Measurements from ENCODE around the gene NEFH. TPM values are rescaled to one million over a fixed set of nuclear protein-coding genes. Genes with fewer than 3 reads are reported as not detected.

Gene NEFH
- total RNA-seq, 1 experiment from 2014 or later = not detected

DNA sequence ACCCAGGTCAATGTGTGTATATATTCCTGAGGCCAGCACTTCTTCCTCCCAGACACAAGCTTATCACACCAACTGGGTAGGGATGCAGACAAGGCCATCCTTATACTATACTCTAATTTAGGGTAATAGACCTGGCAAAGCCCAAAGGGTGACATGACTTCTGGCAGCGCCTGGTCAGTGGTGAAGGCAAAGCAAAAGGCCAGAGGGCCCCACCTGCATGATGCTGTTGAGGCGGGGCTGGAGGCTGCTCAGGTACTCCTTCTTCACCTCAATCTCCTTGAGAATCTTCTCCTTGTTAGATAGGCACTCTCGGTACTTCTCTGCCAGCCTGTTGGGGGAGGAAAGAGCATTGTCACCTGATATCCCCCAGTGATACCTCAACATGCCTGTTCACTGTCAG is 56.4 kb downstream of the NEFH start:
- no peak overlapping the region for H3K27ac ChIP-seq (ENCODE audit: low read depth, low read length)
- no peak overlapping the region for H3K4me2 ChIP-seq (ENCODE audit: low read length)
- TF ChIP-seq ZFX (IDR thresholded peaks at IDR 0.05) (no peak), FOSL1 (IDR thresholded peaks at IDR 0.05; ENCODE audit: low read depth) (no peak), ELF1 (IDR thresholded peaks at IDR 0.05; ENCODE audit: borderline replicate concordance, low read depth) (no peak), SP1 (IDR thresholded peaks at IDR 0.05; ENCODE audit: low read depth) (no peak), EZH2phosphoT487 (IDR thresholded peaks at IDR 0.05; ENCODE audit: borderline replicate concordance) (no peak), POLR2AphosphoS5 (IDR thresholded peaks at IDR 0.05; ENCODE audit: low read depth, low read length) (no peak), SRF (IDR thresholded peaks at IDR 0.05; ENCODE audit: low read depth) (no peak), CEBPB (IDR thresholded peaks at IDR 0.05; ENCODE audit: low read depth) (no peak), RAD21 (IDR thresholded peaks at IDR 0.05; ENCODE audit: low read depth) (no peak), YY1 (IDR thresholded peaks at IDR 0.05; ENCODE audit: extremely low read depth, insufficient replicate concordance, low read depth, low read length) (no peak)
- TF ChIP-seq, protein P1, sequence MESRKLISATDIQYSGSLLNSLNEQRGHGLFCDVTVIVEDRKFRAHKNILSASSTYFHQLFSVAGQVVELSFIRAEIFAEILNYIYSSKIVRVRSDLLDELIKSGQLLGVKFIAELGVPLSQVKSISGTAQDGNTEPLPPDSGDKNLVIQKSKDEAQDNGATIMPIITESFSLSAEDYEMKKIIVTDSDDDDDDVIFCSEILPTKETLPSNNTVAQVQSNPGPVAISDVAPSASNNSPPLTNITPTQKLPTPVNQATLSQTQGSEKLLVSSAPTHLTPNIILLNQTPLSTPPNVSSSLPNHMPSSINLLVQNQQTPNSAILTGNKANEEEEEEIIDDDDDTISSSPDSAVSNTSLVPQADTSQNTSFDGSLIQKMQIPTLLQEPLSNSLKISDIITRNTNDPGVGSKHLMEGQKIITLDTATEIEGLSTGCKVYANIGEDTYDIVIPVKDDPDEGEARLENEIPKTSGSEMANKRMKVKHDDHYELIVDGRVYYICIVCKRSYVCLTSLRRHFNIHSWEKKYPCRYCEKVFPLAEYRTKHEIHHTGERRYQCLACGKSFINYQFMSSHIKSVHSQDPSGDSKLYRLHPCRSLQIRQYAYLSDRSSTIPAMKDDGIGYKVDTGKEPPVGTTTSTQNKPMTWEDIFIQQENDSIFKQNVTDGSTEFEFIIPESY (IDR thresholded peaks at IDR 0.05; ENCODE audit: extremely low read depth, insufficient replicate concordance, low read length) = no peak
- TF ChIP-seq, protein P2, sequence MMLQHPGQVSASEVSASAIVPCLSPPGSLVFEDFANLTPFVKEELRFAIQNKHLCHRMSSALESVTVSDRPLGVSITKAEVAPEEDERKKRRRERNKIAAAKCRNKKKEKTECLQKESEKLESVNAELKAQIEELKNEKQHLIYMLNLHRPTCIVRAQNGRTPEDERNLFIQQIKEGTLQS (IDR thresholded peaks at IDR 0.05) = no peak
- TF ChIP-seq, protein P3, sequence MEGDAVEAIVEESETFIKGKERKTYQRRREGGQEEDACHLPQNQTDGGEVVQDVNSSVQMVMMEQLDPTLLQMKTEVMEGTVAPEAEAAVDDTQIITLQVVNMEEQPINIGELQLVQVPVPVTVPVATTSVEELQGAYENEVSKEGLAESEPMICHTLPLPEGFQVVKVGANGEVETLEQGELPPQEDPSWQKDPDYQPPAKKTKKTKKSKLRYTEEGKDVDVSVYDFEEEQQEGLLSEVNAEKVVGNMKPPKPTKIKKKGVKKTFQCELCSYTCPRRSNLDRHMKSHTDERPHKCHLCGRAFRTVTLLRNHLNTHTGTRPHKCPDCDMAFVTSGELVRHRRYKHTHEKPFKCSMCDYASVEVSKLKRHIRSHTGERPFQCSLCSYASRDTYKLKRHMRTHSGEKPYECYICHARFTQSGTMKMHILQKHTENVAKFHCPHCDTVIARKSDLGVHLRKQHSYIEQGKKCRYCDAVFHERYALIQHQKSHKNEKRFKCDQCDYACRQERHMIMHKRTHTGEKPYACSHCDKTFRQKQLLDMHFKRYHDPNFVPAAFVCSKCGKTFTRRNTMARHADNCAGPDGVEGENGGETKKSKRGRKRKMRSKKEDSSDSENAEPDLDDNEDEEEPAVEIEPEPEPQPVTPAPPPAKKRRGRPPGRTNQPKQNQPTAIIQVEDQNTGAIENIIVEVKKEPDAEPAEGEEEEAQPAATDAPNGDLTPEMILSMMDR (IDR thresholded peaks at IDR 0.05 in 2 of 3, conservative IDR thresholded peaks at IDR 0.05 in 1 of 3; ENCODE audit: borderline replicate concordance in 1 of 3, insufficient read depth in 1 of 3, low read depth in 2 of 3, low read length in 2 of 3) = no peak
- no peaks in the 10 kb centered on the region for H3K27me3 ChIP-seq (ENCODE audit: insufficient read depth, low read length)
- no peak overlapping the region for H2AFZ ChIP-seq (ENCODE audit: low read depth, low read length, poor library complexity, severe bottlenecking)
- H3K4me1 ChIP-seq (ENCODE audit: control insufficient read depth in 1 of 2, insufficient read depth in 2 of 2, low read length in 2 of 2) = no peaks in the 10 kb centered on the region
- intact Hi-C loops (cut with micrococcal nuclease) = no loop called here
- no peaks in the 10 kb centered on the region for H3K9me2 ChIP-seq (ENCODE audit: insufficient read depth)
- peaks cover 54 to 55% of the 10 kb centered on the region in 2 experiments for H3K36me3 ChIP-seq (ENCODE audit: control insufficient read depth in 1 of 2, insufficient read depth in 2 of 2, low read length in 2 of 2)
- H3K9me3 ChIP-seq (ENCODE audit: control insufficient read depth in 1 of 2, insufficient read depth in 1 of 2, low read depth in 1 of 2, low read length in 2 of 2) = no peaks in the 10 kb centered on the region
- ATAC-seq (no peak), DNase-seq (ENCODE audit: low read depth, low spot score) (no peak)
- H3K79me2 ChIP-seq (ENCODE audit: insufficient read depth, low read length) = no peaks in the 10 kb centered on the region
- ChIA-PET CTCF (no interaction called here), POLR2A (no interaction called here), RAD21 (ENCODE audit: low non-redundant PET in 1 of 2, low total read pairs in 2 of 2, uncharacterized antibody in 2 of 2, unreplicated experiment in 2 of 2) (no interaction called here)
- H3K9ac ChIP-seq (ENCODE audit: low read length) = no peak overlapping the region
- no peaks in the 10 kb centered on the region for H4K20me1 ChIP-seq (ENCODE audit: insufficient read depth)
- H3K4me3 ChIP-seq (replicated peaks in 1 of 2; ENCODE audit: low read depth in 1 of 2, low read length in 2 of 2) = no peak overlapping the region
- BruUV-seq (replicated peaks) = no TSS peak
